BLaER1 (cell line): ENCODE results near the gene SOX15.
A peak's percentile ranks its signal among the peaks of the same experiment; 100 is the strongest.

ENCODE experiments used
- H3K27ac ChIP-seq: shearing (Covaris generic); formaldehyde crosslinking; 2 replicates; pipeline ENCODE4 v1.8.1; 2022
- H3K27me3 ChIP-seq: shearing (Covaris generic); formaldehyde crosslinking; 2 replicates; pipeline ENCODE4 v1.8.1; 2022
- H3K36me3 ChIP-seq: shearing (Covaris generic); formaldehyde crosslinking; 2 replicates; pipeline ENCODE4 v1.8.1; 2022
- H3K4me1 ChIP-seq: shearing (Covaris generic); formaldehyde crosslinking; 2 replicates; pipeline ENCODE4 v1.8.1; 2022
- H3K4me2 ChIP-seq: shearing (Covaris generic); formaldehyde crosslinking; 2 replicates; pipeline ENCODE4 v1.8.1; 2022
- H3K4me3 ChIP-seq: shearing (Covaris generic); formaldehyde crosslinking; 2 replicates; pipeline ENCODE4 v1.8.1; 2022
- H3K9ac ChIP-seq: shearing (Covaris generic); formaldehyde crosslinking; 2 replicates; pipeline ENCODE4 v1.8.1; 2022
- H3K9me3 ChIP-seq: shearing (Covaris generic); formaldehyde crosslinking; 2 replicates; pipeline ENCODE4 v1.8.1; 2022
- H4K20me1 ChIP-seq: shearing (Covaris generic); formaldehyde crosslinking; 2 replicates; pipeline ENCODE4 v1.8.1; 2022
- Cebpa-rat ChIP-seq: shearing (Covaris generic); IDR thresholded peaks from 2 replicates; pipeline ENCODE4 v1.8.1; 2022

The SOX15 gene

DNA sequence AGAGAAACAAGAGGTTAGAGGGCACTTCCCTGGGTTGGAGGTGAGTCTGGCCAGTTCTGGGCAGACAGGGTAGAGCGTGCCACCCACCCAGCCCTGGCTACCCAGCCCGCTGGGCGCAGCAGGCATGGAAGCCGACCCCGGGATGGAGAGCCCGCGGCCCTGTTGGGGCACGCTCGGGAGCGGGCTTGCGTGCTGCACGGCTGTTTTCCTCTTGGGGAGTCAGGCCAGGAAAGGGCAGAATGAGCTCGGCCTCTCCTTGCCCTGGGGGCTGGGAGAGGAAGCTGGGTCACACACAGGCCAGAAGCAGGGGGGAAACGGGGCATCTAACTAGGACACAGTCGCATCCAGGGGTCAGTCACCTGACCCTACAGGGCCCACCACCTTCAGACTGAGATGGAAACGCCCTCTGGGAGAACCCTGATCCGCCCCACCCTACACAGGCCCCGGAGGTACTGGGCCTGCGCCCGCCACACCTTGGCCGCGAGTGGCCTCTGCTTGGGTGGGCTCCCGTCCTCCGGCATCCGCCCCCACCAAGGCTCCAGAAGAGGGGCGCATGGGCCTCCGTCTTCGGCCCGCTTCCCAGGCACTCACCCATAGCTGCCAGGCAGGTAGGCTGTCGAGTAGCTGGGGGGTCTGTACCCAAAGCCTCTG is 1.2 kb downstream of the SOX15 start:
- Histone ChIP-seq H4K20me1 (peaks cover 13% of the 10 kb centered on the region; the same call in 1 of the 2 replicates), H3K9me3 (no peaks in the 10 kb centered on the region), H3K4me3 (no peak overlapping the region), H3K27me3 (no peaks in the 10 kb centered on the region), H3K27ac (no peak overlapping the region), H3K4me2 (no peak overlapping the region), H3K9ac (0 out of 2 replicates have a peak overlapping the region, but pooled peaks have one; percentile 26), H3K4me1 (peaks cover 35% of the 10 kb centered on the region), H3K36me3 (peaks cover 71% of the 10 kb centered on the region)
- no peak for TF ChIP-seq Cebpa-rat

GRCh38 chr17:7587420-7588151 is 2.3 kb downstream of the SOX15 start:
- no peaks in the 10 kb centered on the region for H3K9me3 ChIP-seq
- peaks cover 44% of the 10 kb centered on the region for H3K4me1 ChIP-seq
- no peaks in the 10 kb centered on the region for H3K27me3 ChIP-seq
- H3K27ac ChIP-seq, result peak overlapping the region; percentile 28; the same call in 1 of the 2 replicates
- peak overlapping the region; percentile 26 for H3K9ac ChIP-seq
- H3K36me3 ChIP-seq, result peaks cover 60% of the 10 kb centered on the region
- no peak overlapping the region for H3K4me3 ChIP-seq
- H3K4me2 ChIP-seq, result peak overlapping the region; percentile 25
- no peak for TF ChIP-seq Cebpa-rat
- peaks cover 13% of the 10 kb centered on the region; the same call in 1 of the 2 replicates for H4K20me1 ChIP-seq

GRCh38 chr17:7586673-7587419 is 3.0 kb downstream of the SOX15 start:
- Histone ChIP-seq H3K36me3 (peaks cover 53% of the 10 kb centered on the region), H3K9ac (peak overlapping the region; percentile 26), H3K4me1 (peaks cover 51% of the 10 kb centered on the region), H3K4me3 (no peak overlapping the region), H3K27me3 (no peaks in the 10 kb centered on the region), H4K20me1 (peaks cover 13% of the 10 kb centered on the region; the same call in 1 of the 2 replicates), H3K9me3 (no peaks in the 10 kb centered on the region), H3K4me2 (peak overlapping the region; percentile 25; the same call in 1 of the 2 replicates), H3K27ac (peak overlapping the region; percentile 28; the same call in 1 of the 2 replicates)
- no peak for TF ChIP-seq Cebpa-rat

- Histone ChIP-seq H3K36me3 (peaks cover 49% of the 10 kb centered on the region), H3K9ac (peak within 1 kb of the TSS; percentile 95), H3K4me2 (peak within 1 kb of the TSS; percentile 98), H3K4me1 (peaks cover 77% of the 10 kb centered on the region), H3K9me3 (no peaks in the 10 kb centered on the region), H4K20me1 (peaks cover 20% of the 10 kb centered on the region), H3K27ac (peak within 1 kb of the TSS; percentile 96), H3K27me3 (no peaks in the 10 kb centered on the region), H3K4me3 (peak within 1 kb of the TSS; percentile 70)
- TF ChIP-seq Cebpa-rat, result no peak
Measured at GRCh38 chr17:7583253-7584109, 6.4 kb downstream of the SOX15 start, which contains the start of gene MPDU1. MPDU1 (plus strand) TSS chr17:7583852; CDS start chr17:7583863, 11 bp downstream.

GRCh38 chr17:7582396-7583252 is 7.3 kb downstream of the SOX15 start:
- peak overlapping the region; percentile 70 for H3K4me3 ChIP-seq

GRCh38 chr17:7580604-7581575 is 9.0 kb downstream of the SOX15 start:
- Histone ChIP-seq H3K36me3 (peaks cover 51% of the 10 kb centered on the region), H3K9ac (peak overlapping the region; percentile 95), H3K27ac (peak overlapping the region; percentile 96), H3K4me2 (peak overlapping the region; percentile 98), H3K9me3 (no peaks in the 10 kb centered on the region), H3K4me3 (no peak overlapping the region; the same call in 1 of the 2 replicates), H3K27me3 (no peaks in the 10 kb centered on the region), H3K4me1 (peaks cover 89% of the 10 kb centered on the region), H4K20me1 (peaks cover 46% of the 10 kb centered on the region)
- TF ChIP-seq Cebpa-rat, result no peak

More at GRCh38 chr17:7582396-7583252, 7.3 kb downstream of the SOX15 start:
- Histone ChIP-seq H3K36me3 (peaks cover 49% of the 10 kb centered on the region), H3K27me3 (no peaks in the 10 kb centered on the region), H3K9ac (peak overlapping the region; percentile 95), H4K20me1 (peaks cover 29% of the 10 kb centered on the region), H3K4me2 (peak overlapping the region; percentile 98), H3K9me3 (no peaks in the 10 kb centered on the region), H3K27ac (peak overlapping the region; percentile 96), H3K4me1 (peaks cover 82% of the 10 kb centered on the region)
- no peak for TF ChIP-seq Cebpa-rat

DNA sequence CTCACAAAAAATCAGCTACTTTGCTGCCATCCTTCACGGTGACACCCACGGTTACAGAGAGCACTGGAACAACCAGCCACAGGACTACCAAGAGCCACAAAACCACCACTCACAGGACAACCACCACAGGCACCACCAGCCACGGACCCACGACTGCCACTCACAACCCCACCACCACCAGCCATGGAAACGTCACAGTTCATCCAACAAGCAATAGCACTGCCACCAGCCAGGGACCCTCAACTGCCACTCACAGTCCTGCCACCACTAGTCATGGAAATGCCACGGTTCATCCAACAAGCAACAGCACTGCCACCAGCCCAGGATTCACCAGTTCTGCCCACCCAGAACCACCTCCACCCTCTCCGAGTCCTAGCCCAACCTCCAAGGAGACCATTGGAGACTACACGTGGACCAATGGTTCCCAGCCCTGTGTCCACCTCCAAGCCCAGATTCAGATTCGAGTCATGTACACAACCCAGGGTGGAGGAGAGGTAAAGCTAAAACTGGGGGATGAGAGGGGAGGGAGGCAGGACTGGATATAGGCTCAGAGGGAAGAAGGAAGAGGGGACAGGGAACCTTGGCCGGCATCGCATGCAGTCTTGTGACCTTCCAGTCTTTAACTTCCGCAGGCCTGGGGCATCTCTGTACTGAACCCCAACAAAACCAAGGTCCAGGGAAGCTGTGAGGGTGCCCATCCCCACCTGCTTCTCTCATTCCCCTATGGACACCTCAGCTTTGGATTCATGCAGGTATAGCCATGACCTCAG is 9.9 kb downstream of the SOX15 start:
- H3K9ac ChIP-seq, result peak overlapping the region; percentile 95
- peaks cover 93% of the 10 kb centered on the region for H3K4me1 ChIP-seq
- peak overlapping the region; percentile 96 for H3K27ac ChIP-seq
- H3K4me2 ChIP-seq, result peak overlapping the region; percentile 98
- H3K36me3 ChIP-seq, result peaks cover 55% of the 10 kb centered on the region
- H3K9me3 ChIP-seq, result no peaks in the 10 kb centered on the region
- peaks cover 55% of the 10 kb centered on the region for H4K20me1 ChIP-seq
- no peak for TF ChIP-seq Cebpa-rat
- H3K4me3 ChIP-seq, result no peak overlapping the region
- H3K27me3 ChIP-seq, result no peaks in the 10 kb centered on the region
